Measurements from ENCODE around the gene C6orf141. TPM values are rescaled to one million over a fixed set of nuclear protein-coding genes. Genes with fewer than 3 reads are reported as not detected.
A peak's percentile ranks its signal among the peaks of the same experiment; 100 is the strongest.

C6orf141 gene
- total RNA-seq (2014; rRNA removed; shearing (Covaris generic)), result not detected in 2 replicates
- 0.19 TPM in 1 of 2 replicates, not detected in the other for polyA plus RNA-seq (2015; cell fraction: cytosol; rRNA removed)
- polyA plus RNA-seq (2015; cell fraction: nucleus; rRNA removed), result 1.9 TPM in 1 of 2 replicates, not detected in the other

DNA sequence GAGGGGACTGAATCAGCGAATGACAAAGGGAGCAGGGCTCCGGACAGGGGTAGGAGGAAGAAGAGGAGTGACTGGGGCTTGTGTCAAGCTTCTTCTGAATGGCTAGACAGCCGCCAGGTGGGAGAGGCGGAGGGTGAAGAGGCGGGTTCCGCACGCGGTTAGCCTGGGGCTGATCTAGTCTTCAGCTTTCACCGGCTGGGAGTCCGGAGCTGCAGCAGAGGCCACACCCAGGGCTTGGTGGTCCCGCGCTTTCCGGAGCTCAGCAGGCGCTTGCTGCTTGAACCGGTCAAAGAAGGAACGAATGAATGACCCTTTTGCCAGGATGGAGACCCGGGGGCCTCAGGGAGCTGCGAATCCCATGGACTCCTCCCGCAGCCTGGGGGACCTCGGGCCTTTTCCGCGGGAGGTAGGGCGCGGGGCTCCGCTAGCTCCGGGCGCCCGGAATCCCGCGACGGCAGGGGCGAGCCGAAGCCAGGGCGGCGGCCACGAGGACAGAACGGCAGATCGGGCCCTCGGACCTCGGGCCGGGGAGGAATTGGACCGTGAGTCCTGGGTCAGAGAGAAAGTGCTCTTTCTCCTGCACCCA is at the start of gene C6orf141:
Gene C6orf141, plus strand, starts transcription at position 177 of the 586 bp plus-strand sequence. Its CDS starts 125 bp downstream, at position 302.
- in situ Hi-C loops (cut with HindIII; ENCODE audit: low pct_unique_long_range_greater_than_20kb, low sequenced_read_pairs), result no loop called here
- no peak for DNase-seq (ENCODE audit: low read depth, low spot score)

DNA sequence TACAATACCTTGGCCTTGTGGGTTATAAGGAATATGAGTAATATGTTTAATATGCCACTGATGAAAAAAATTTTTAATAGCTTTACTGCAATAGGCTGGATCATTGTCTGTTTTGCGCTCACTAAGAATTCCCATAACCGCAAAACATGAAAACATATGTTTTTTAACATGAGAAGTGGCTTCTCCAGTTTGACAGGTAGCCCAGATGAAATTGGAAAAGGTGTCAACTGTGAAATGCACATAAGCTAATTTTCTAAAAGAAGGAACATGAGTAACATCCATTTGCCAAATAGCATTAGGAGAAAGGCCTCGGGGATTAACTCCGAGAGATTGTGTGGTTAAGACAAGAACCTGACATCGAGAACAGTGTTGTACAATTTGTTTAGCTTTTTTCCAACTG is 45.8 kb upstream of the C6orf141 start:
- DNase-seq (ENCODE audit: low read depth, low spot score), result no peak
- in situ Hi-C loops (cut with HindIII; ENCODE audit: low pct_unique_long_range_greater_than_20kb, low sequenced_read_pairs), result no loop called here

DNA sequence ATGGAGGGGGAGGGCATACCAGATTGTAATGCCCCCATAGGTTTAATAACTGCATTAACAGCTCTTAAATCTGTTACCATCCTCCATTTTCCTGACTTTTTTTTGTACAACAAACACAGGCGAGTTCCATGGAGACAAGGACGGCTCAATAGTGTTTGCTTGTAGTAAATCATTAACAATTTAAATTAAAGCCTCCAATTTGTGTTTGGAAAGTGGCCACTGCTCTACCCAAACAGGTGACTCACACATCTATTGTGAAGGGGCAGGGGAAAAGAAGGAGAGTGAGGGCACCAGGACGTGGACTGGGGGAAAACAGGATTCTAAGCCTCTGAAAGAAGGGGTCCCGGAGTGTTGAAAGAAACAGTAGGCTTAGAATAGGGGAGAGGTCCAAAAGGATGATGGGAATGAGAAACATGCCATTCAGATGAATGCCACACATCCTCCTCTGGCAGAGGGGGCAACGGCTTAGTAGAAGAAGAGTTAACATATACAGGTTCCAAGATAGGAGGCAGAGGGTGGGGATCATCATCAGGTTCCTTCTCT is 43.8 kb upstream of the C6orf141 start:
- no peak for DNase-seq (ENCODE audit: low read depth, low spot score)
- in situ Hi-C loops (cut with HindIII; ENCODE audit: low pct_unique_long_range_greater_than_20kb, low sequenced_read_pairs), result no loop called here

DNA sequence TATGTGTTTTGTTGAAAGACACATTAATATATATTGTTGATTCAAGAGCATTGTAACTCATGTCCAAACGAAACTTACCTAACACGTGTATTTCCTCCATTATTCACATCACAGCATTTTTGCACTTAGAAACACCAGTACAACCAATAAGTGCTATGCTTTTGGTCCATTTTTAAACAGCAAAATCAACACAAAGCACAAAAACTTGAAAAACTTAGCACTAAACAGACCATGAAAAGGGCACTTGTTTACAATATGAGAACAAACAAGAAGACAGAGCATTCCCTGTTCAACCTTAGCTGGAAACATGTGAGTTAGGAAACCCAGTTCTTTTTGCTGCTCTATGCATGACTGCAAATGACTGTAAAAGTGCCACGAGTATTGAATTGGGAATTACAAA is 41.1 kb upstream of the C6orf141 start:
- in situ Hi-C loops (cut with HindIII; ENCODE audit: low pct_unique_long_range_greater_than_20kb, low sequenced_read_pairs), result no loop called here

DNA sequence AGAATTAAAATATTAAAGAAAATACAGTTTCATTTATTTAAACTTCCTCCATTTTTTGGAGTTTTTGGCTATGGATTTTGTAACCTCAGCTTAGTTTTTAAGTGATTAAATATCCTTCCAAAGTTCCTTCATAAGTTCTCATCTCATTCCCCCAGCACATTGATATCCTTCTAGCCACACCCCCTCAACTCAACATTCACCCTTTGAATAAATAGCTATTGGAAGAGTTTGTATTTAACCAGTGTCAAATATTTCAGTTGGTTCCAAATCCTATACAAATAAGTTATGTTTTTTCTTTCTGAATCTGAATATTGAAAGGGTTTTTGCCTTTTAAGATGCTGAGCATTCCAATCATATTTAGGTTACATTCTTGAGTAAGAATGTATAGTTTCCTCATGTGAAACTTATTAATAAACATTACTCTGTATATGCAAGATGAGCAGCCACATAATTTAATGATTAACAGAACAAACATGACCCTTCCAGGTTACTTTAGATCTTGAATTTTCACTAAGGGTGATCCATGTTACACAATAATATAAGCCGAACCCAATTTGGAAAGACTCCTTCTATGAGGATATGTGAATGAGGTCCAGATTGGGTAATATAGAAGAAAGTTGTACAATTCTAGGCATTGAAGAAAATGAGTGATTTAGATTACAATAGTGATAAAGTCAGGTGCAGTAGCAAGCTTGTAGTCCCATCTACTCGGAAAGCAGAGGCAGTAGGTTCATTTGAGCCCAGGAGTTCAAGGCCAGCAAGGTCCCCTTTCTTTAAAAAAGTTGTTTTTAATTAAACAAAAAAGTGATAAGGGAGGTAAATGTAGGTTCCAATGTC is 37.1 kb upstream of the C6orf141 start:
- DNase-seq (ENCODE audit: low read depth, low spot score), result no peak
- in situ Hi-C loops (cut with HindIII; ENCODE audit: low pct_unique_long_range_greater_than_20kb, low sequenced_read_pairs), result no loop called here

More for the DNA sequence above, 41.1 kb upstream of the C6orf141 start:
- DNase-seq (ENCODE audit: low read depth, low spot score), result peak; percentile 2

DNA sequence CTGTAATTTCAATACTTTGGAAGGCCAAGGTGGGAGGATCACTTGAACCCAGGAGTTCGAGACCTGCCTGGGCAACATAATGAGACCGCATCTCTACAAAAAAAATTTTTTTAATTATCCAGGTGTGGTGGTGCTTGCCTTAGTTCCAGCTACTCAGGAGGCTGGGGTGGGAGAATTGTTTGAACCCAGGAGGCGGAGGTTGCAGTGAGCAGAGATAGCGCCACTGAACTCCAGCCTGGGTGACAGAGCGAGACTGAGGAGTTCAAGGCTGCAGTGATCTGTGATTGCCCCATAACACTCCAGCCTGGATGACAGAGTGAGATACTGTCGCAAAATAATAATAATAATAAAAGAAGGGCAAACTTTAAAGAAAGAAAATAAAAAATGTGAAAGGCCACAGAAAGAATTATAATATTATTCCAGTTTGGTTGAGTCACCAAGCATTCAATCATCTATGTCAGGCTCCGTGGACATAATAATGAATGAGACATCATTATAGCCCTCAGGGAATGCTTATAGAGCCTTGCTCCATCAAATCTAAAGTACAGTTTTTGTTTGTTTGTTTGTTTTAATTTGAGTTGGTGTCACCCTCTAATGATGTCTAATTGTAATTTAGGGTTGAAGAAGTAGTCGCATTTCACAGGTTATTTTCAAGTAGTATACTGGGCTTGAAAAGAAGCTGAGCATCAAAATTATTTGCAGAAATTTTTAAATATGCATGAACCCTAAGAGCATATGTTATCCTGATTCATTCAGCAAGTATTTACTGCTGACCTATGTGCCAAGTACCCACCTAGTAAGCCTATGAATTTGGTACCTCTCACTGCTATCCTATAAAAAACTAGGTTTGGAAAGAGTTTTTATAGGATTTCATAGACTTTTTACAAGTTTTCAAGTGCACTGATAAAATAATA is 35.6 kb upstream of the C6orf141 start:
- no peak for DNase-seq (ENCODE audit: low read depth, low spot score)
- in situ Hi-C loops (cut with HindIII; ENCODE audit: low pct_unique_long_range_greater_than_20kb, low sequenced_read_pairs), result no loop called here

DNA sequence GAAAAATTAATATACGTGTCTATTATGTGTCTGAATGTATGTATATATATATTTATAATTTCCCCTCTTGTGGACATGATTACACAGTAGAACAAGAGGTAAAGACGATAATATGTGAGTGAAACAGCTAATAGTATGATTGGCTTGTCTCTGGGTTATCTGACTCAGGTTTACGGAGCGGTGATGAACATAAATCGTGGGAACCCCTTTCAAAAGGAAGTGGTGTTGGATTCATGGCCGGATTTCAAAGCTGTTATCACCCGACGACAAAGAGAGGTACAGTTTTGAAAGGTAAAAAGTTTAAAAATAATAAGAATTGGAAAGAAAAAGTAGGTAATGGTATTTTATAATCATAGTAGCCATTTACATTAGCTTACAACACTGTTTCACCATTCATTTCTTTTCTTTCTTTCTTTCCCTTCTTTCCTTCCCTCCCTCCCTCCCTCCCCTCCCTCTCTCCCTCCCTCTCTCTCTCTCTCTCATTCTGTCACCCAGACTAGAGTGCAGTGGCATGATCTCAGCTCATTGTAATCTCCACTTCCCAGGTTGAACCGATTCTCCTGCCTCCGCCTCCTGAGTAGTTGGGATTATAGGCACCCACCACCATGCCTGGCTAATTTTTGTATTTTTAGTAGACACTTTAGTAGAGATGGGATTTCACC is 34.9 kb upstream of the C6orf141 start:
- no peak for DNase-seq (ENCODE audit: low read depth, low spot score)
- in situ Hi-C loops (cut with HindIII; ENCODE audit: low pct_unique_long_range_greater_than_20kb, low sequenced_read_pairs), result no loop called here

DNA sequence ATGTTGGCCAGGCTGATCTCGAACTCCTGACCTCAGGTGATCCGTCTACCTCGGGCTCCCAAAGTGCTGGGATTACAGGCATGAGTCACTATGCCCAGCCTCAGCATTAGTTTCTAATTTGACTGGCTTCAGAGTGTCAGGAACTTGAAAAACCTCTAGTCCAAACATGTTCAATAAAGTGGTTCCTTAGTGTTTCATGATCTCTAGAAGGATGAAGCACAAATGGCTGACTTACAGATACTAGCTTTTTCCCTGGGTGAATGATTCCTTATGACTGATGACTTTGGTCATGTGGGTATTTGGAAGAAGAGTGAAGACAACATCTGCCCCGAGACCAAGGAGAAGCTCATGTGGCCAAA is 34.3 kb upstream of the C6orf141 start:
- DNase-seq (ENCODE audit: low read depth, low spot score), result no peak
- in situ Hi-C loops (cut with HindIII; ENCODE audit: low pct_unique_long_range_greater_than_20kb, low sequenced_read_pairs), result no loop called here

DNA sequence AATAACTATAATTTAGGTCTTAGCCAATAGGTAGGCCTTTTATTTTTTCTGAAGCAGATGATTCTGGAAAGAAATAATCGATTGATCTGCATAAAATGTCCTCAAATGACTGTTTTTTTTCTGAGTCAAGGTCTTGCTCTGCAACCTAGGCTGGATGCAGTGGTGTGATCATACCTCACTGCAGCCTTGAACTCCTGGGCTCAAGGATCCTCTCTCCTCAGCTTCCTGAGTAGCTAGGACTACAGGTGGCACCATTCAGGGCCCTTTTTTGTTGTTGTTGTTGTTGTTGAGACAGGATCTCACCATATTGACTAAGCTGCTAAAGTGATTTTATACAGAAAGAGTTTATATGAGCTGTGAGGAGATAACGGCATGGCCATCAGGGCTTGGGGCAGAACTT is 32.5 kb upstream of the C6orf141 start:
- in situ Hi-C loops (cut with HindIII; ENCODE audit: low pct_unique_long_range_greater_than_20kb, low sequenced_read_pairs), result no loop called here
- no peak for DNase-seq (ENCODE audit: low read depth, low spot score)

DNA sequence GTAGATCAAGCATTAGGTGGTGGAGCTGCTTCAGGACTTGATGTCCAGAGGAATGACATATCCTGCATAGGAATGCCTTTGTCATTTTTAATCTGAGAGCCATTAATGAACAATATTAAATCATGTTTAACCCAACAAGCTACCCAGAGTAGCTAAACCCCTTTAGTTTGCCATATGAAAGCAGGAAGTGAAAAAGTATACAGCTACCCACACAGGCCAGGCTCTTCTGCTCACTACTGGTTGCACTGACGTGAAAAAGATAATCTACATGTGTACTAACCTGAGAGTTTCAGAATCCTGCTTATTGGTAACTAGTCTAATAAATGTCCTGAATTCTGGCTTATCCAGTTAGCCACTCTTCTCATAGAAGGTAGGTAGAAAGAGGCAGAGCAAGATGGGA is 30.8 kb upstream of the C6orf141 start:
- no peak for DNase-seq (ENCODE audit: low read depth, low spot score)
- in situ Hi-C loops (cut with HindIII; ENCODE audit: low pct_unique_long_range_greater_than_20kb, low sequenced_read_pairs), result no loop called here

DNA sequence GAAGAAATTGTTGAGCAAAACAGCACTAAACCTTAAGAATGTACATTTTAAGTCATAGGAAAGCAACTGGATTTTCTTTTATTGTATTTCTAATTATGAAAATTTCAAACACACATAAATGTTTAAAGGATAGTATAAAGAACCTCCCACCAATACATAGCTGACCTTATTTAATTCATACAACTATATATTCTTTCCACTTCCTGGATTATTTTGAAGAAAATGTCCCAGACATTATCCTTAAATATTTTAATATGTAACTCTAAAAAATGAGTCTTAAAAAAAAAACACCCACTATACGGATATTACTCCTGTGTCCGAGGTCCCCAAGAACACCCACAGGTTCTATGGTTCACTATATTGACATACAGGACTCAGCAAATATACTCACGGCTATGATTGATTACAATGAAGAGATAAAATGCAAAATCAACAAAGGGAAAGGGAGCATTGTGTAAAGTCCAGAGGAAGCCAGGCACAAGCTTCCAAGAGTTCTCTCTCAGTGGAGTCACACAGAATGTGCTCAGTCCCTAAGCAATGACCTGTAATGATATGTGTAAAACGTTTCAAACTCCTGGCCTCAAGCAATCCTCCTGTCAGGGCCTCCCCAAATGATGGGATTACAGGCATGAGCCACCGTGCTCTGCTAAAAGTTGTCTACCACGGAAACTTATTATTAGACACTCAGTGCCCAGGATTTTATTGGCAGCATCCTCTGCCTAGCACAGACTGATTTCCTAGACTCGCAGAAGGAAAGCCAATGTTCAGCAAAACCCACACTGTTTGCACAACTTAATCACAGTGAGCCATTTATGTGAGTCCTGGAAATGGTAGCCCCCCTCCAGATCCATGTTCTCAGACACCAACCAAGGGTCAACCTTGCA is 27.5 kb upstream of the C6orf141 start:
- DNase-seq (ENCODE audit: low read depth, low spot score), result no peak
- in situ Hi-C loops (cut with HindIII; ENCODE audit: low pct_unique_long_range_greater_than_20kb, low sequenced_read_pairs), result no loop called here

DNA sequence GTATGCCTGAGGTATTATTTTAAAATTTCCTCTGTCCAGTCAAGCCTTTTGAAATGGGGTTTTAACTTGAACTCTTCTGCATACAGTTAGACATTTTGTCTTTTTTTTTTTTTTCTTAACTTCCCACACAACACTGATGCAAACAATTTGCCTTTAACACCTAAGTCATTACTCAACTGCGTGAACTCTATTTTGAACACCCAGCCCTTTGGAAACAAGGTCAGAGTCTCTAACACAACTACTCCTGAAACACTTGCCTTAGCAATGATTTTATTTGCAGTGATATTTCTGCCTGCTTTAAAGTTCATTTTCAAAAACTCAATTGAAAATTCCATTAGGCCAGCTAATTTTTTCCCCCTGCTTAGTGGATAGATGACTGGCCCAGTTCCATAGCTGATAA is 26.6 kb upstream of the C6orf141 start:
- DNase-seq (ENCODE audit: low read depth, low spot score), result no peak
- in situ Hi-C loops (cut with HindIII; ENCODE audit: low pct_unique_long_range_greater_than_20kb, low sequenced_read_pairs), result no loop called here

DNA sequence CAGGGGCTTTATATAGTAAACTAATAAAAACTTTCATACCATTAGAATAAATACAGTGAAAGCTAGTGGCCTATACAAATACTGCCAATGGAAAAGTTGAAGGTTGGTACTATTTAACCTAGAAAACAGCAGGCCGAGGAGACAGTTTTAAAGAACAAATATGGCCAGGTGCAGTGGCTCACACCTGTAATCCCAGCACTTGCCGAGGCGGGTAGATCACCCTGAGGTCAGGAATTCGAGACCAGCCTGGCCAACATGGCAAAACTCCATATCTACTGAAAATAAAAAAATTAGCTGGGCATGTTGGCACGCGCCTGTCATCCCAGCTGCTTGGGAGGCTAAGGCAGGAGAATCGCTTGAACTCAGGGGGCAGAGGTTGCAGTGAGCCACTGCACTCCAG is 25.9 kb upstream of the C6orf141 start:
- in situ Hi-C loops (cut with HindIII; ENCODE audit: low pct_unique_long_range_greater_than_20kb, low sequenced_read_pairs), result no loop called here

DNA sequence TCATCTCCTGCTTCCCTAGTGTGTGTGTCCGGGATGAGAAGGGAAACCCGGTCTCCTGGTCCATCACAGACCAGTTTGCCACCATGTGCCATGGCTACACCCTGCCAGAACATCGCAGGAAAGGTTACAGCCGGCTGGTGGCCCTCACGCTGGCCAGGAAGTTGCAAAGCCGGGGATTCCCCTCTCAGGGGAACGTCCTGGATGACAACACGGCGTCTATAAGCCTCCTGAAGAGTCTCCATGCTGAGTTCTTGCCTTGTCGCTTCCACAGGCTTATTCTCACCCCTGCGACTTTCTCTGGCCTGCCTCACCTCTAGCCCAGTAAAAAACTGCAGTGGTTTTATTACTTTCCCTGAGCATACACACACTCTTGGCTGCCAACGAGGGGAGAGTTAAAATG is 23.9 kb upstream of the C6orf141 start:
- DNase-seq (ENCODE audit: low read depth, low spot score), result no peak
- in situ Hi-C loops (cut with HindIII; ENCODE audit: low pct_unique_long_range_greater_than_20kb, low sequenced_read_pairs), result no loop called here

More for the DNA sequence above, 25.9 kb upstream of the C6orf141 start:
- no peak for DNase-seq (ENCODE audit: low read depth, low spot score)

DNA sequence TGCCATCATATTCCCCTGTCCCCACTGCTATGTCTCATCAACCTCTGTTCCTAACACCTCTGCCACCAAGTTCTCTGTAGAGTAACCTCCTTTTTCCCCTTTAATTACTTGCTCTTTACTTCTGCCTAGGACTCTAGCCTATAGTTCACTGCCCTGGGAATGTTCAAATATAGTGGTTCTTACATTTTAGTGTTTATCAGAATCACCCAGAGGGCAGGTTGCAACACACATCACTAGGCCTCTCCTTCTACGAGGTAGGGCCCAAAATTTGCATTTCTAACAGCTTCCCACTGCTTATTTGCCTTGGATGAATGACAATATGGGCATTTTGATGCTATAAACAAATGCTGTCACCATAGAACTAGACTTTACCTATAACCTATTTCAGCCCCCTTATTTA is 23.1 kb upstream of the C6orf141 start:
- no peak for DNase-seq (ENCODE audit: low read depth, low spot score)
- in situ Hi-C loops (cut with HindIII; ENCODE audit: low pct_unique_long_range_greater_than_20kb, low sequenced_read_pairs), result no loop called here

DNA sequence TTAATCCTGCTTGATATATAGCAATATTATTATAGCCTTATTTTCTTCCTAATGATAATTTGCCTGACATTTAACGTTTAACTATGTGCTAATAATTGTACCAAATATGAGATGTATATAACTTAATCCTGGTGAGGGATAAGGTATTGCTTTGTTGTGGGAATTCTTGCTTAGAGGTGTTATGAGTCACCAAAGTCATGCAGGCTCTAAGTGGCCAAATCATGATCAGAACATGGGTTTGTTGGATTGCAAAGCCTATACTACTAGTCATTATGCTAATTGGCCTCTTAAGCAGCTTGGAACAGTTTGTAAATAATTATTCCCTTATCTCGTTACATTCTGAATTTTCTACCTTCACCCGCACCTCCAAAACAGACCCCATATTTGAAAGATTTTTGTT is 21.9 kb upstream of the C6orf141 start:
- in situ Hi-C loops (cut with HindIII; ENCODE audit: low pct_unique_long_range_greater_than_20kb, low sequenced_read_pairs), result no loop called here
- no peak for DNase-seq (ENCODE audit: low read depth, low spot score)
